ENCODE data around the gene GLB1L3.
"Not testable (repeated sequence)": the region's sequence is repeated elsewhere in the genome, so short reads cannot be mapped to it uniquely, and the experiment has no call there.

Gene GLB1L3

GRCh38 chr11:134276396-134277182, 410 bp downstream of the GLB1L3 start:
- no peak for DNase-seq

GRCh38 chr11:134277183-134278001, 1.2 kb downstream of the GLB1L3 start:
- no peak for DNase-seq

GRCh38 chr11:134278356-134278755, 2.2 kb downstream of the GLB1L3 start:
- no peak for DNase-seq

GRCh38 chr11:134281635-134282034, 5.5 kb downstream of the GLB1L3 start:
- DNase-seq, result not testable (repeated sequence)

- DNase-seq, result no peak
These were observed 6.2 kb downstream of the GLB1L3 start for GRCh38 chr11:134282121-134283045.

GRCh38 chr11:134283461-134284230, 7.5 kb downstream of the GLB1L3 start:
- no peak for DNase-seq

- not testable (repeated sequence) for DNase-seq
These were observed 8.2 kb downstream of the GLB1L3 start for GRCh38 chr11:134284349-134284748.

GRCh38 chr11:134287561-134287960, 11.4 kb downstream of the GLB1L3 start:
- no peak for DNase-seq

GRCh38 chr11:134288486-134288885, 12.3 kb downstream of the GLB1L3 start:
- no peak for DNase-seq

- DNase-seq, result no peak
These were observed 13.0 kb downstream of the GLB1L3 start for GRCh38 chr11:134289167-134289566.

GRCh38 chr11:134289789-134290188, 13.6 kb downstream of the GLB1L3 start:
- DNase-seq, result no peak

GRCh38 chr11:134290646-134291045, 14.5 kb downstream of the GLB1L3 start:
- no peak for DNase-seq

GRCh38 chr11:134291196-134291595, 15.0 kb downstream of the GLB1L3 start:
- DNase-seq, result no peak

GRCh38 chr11:134292661-134293060, 16.5 kb downstream of the GLB1L3 start:
- DNase-seq, result no peak

- no peak for DNase-seq
These were observed 17.2 kb downstream of the GLB1L3 start for GRCh38 chr11:134293119-134294113.

GRCh38 chr11:134294664-134295063, 18.5 kb downstream of the GLB1L3 start:
- DNase-seq, result no peak

- DNase-seq, result no peak
These were observed 36.0 kb downstream of the GLB1L3 start for GRCh38 chr11:134312223-134312622.

GRCh38 chr11:134312807-134313206, 36.6 kb downstream of the GLB1L3 start:
- DNase-seq, result no peak

GRCh38 chr11:134313379-134313778, 37.2 kb downstream of the GLB1L3 start:
- DNase-seq, result no peak

GRCh38 chr11:134313821-134314607, 37.8 kb downstream of the GLB1L3 start:
- DNase-seq, result no peak

Data from activated CD4-positive, alpha-beta T cell treated with anti-CD3 and anti-CD28 coated beads, Interleukin-2, amount 50 U/mL, for 1 hour (primary cell).